Natural killer cell (primary cell): ENCODE results near the gene TBX6. TPM values are rescaled to one million over a fixed set of nuclear protein-coding genes. Genes with fewer than 3 reads are reported as not detected.
"Not testable (repeated sequence)": the region's sequence is repeated elsewhere in the genome, so short reads cannot be mapped to it uniquely, and the experiment has no call there.

Source experiments
- ATAC-seq, 3 donors: fragments of 150-1000 bp in 2 of 3; fragments of 200-7000 bp in 1 of 3; cut with Tn5 transposase; 1 replicate in 1 of 3; 2 replicates in 2 of 3; pipeline ENCODE4 v1.10.0; 2021; ENCODE audit warnings: mild to moderate bottlenecking in 2 of 3, moderate library complexity in 2 of 3
- DNase-seq, 2 donors: peaks; one replicate each; pipeline versions ENCODE4 v3.0.0 to v3.0.0-alpha.2; 2013 to 2021; ENCODE audit warnings: mixed read lengths in 1 of 2
- H3K27ac ChIP-seq: one replicate; pipeline ENCODE4 v1.5.1; 2013; ENCODE audit warnings: mild to moderate bottlenecking, low read length
- H3K27me3 ChIP-seq: one replicate; pipeline ENCODE4 v1.6.1; 2013; ENCODE audit warnings: low read length; ENCODE audit not compliant: control insufficient read depth, insufficient read depth
- H3K36me3 ChIP-seq: one replicate; pipeline ENCODE4 v1.6.1; 2013; ENCODE audit warnings: low read length; ENCODE audit not compliant: control insufficient read depth, insufficient read depth
- H3K4me1 ChIP-seq: one replicate; pipeline ENCODE4 v1.6.1; 2013; ENCODE audit warnings: low read length; ENCODE audit not compliant: control insufficient read depth, insufficient read depth
- H3K4me3 ChIP-seq: one replicate; pipeline ENCODE4 v1.5.1; 2013; ENCODE audit warnings: low read length
- H3K9me3 ChIP-seq: one replicate; pipeline ENCODE4 v1.6.1; 2013; ENCODE audit warnings: low read length; ENCODE audit not compliant: control insufficient read depth, insufficient read depth
- H3K27ac Mint-ChIP-seq, 2 donors: one replicate each; pipeline ENCODE4 v1.8.0; 2022; ENCODE audit warnings: mild to moderate bottlenecking in 2 of 2, mixed read lengths in 2 of 2, moderate library complexity in 1 of 2
- H3K27me3 Mint-ChIP-seq, 2 donors: one replicate each; pipeline ENCODE4 v1.8.0; 2022; ENCODE audit warnings: low read depth in 2 of 2, mixed read lengths in 2 of 2
- H3K36me3 Mint-ChIP-seq: one replicate; pipeline ENCODE4 v1.8.0; 2022; ENCODE audit warnings: mixed read lengths
- H3K4me1 Mint-ChIP-seq, 2 donors: one replicate each; pipeline ENCODE4 v1.8.0; 2022; ENCODE audit warnings: mixed read lengths in 2 of 2
- H3K4me3 Mint-ChIP-seq: one replicate; pipeline ENCODE4 v1.8.0; 2022; ENCODE audit warnings: mild to moderate bottlenecking, moderate library complexity, mixed read lengths
- H3K9me3 Mint-ChIP-seq, 2 donors: one replicate each; pipeline ENCODE4 v1.8.0; 2022; ENCODE audit warnings: mixed read lengths in 2 of 2
- WGBS: methylation state at CpG from one replicate; pipeline ENCODE4 v1.1.7; 2013; ENCODE audit warnings: missing lambda C conversion rate; ENCODE audit not compliant: insufficient coverage; 5-methylcytosine and 5-hydroxymethylcytosine counted together
- intact Hi-C: fragments of 100-400 bp; cut with micrococcal nuclease; formaldehyde crosslinking; loops from one replicate; pipeline ENCODE4 v1.14.2; 2022
- total RNA-seq, 4 donors: library from RNA; stranded (reverse); fragments of 120-200 nt in 1 of 4; gene quantifications; one replicate each; pipeline versions ENCODE4 v1.2.3 to v1.2.4, GENCODE V29; 2013 to 2022
- TF ChIP-seq, protein P1 (sequence below): fragments of 200-600 bp; IDR thresholded peaks from one replicate; pipeline ENCODE4 v1.8.0; 2022; ENCODE audit warnings: antibody characterized with exemption

TBX6 gene
- total RNA-seq, 3 donors from 2014 or later (not counting 1 experiment from before 2014, with no cell fraction given): 0.91 to 1.1 (median 0.98) TPM

DNA sequence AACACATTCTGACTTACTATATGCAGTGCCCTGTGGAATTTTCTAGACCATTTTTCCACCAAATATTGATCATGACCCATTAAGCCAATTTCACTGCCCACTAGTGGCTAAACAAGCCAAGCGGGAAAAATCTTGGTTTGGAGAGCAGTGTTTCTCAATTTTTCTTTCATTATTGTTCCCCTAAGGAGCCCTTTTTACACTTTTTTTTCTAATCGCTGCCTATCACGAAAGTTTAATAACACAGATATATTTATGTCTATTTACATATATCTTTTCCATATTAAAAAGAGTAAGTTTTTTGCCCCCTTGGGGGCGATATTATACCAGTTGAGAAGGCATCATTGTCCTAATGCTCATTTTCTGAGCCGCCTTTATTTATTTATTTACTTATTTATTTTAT is 49.9 kb downstream of the TBX6 start:
- Histone ChIP-seq H3K27me3 (no peaks in the 10 kb centered on the region), H3K4me3 (no peak overlapping the region), H3K36me3 (no peaks in the 10 kb centered on the region), H3K9me3 (no peaks in the 10 kb centered on the region), H3K27ac (no peak overlapping the region), H3K4me1 (no peaks in the 10 kb centered on the region)
- ATAC-seq: no peak
- no peaks in the 10 kb centered on the region for H3K36me3 Mint-ChIP-seq
- peaks cover 0 to 7% of the 10 kb centered on the region in 2 donors for H3K4me1 Mint-ChIP-seq
- 42% methylated on average over 1 of the region's 5 CpGs for WGBS
- H3K27ac Mint-ChIP-seq: no peak overlapping the region
- H3K4me3 Mint-ChIP-seq: no peak overlapping the region
- TF ChIP-seq, protein P1, sequence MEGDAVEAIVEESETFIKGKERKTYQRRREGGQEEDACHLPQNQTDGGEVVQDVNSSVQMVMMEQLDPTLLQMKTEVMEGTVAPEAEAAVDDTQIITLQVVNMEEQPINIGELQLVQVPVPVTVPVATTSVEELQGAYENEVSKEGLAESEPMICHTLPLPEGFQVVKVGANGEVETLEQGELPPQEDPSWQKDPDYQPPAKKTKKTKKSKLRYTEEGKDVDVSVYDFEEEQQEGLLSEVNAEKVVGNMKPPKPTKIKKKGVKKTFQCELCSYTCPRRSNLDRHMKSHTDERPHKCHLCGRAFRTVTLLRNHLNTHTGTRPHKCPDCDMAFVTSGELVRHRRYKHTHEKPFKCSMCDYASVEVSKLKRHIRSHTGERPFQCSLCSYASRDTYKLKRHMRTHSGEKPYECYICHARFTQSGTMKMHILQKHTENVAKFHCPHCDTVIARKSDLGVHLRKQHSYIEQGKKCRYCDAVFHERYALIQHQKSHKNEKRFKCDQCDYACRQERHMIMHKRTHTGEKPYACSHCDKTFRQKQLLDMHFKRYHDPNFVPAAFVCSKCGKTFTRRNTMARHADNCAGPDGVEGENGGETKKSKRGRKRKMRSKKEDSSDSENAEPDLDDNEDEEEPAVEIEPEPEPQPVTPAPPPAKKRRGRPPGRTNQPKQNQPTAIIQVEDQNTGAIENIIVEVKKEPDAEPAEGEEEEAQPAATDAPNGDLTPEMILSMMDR: peak; percentile 28
- H3K9me3 Mint-ChIP-seq: no peaks in the 10 kb centered on the region
- intact Hi-C loops: no loop called here
- H3K27me3 Mint-ChIP-seq: no peaks in the 10 kb centered on the region
- DNase-seq: peak in 1 of 2 donors; percentile 57

DNA sequence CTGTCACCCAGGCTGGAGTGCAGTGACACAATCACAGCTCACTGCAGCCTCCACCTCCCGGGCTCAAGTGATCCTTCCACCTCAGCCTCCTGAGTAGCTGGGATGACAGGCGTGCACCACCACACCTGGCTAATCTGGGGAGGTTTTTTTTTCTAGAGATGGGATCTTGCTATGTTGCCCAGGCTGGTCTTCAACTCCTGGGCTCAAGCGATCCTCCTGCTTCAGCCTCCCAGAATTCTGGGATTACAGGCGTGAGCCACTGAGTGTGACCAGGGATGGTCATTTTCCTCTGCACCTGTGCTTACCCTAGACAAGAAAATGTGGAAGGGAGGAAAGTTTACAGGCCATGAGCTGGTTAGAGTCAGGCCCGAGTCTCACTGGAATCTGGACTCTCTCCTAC is 51.0 kb downstream of the TBX6 start:
- H3K27ac Mint-ChIP-seq, H3K4me1 Mint-ChIP-seq, intact Hi-C loops: not testable (repeated sequence)

GRCh38 chr16:30040221-30040620 is 51.5 kb downstream of the TBX6 start:
- Histone ChIP-seq H3K27ac (no peak overlapping the region), H3K4me1 (no peaks in the 10 kb centered on the region), H3K4me3 (no peak overlapping the region), H3K9me3 (no peaks in the 10 kb centered on the region), H3K36me3 (no peaks in the 10 kb centered on the region), H3K27me3 (no peaks in the 10 kb centered on the region)
- H3K4me3 Mint-ChIP-seq: no peak overlapping the region
- no peak for DNase-seq
- no peak overlapping the region for H3K27ac Mint-ChIP-seq
- H3K9me3 Mint-ChIP-seq: no peaks in the 10 kb centered on the region
- H3K4me1 Mint-ChIP-seq: peaks cover 0 to 3% of the 10 kb centered on the region in 2 donors
- no peak for ATAC-seq
- TF ChIP-seq, protein P1: no peak
- intact Hi-C loops: no loop called here
- H3K36me3 Mint-ChIP-seq: no peaks in the 10 kb centered on the region
- H3K27me3 Mint-ChIP-seq: no peaks in the 10 kb centered on the region
- 14% methylated on average over 5 of the region's 5 CpGs for WGBS

More for the DNA sequence above, 51.0 kb downstream of the TBX6 start:
- H3K9me3 Mint-ChIP-seq, H3K9me3 ChIP-seq, H3K27me3 Mint-ChIP-seq, H3K36me3 Mint-ChIP-seq, H3K4me3 ChIP-seq, DNase-seq, H3K4me1 ChIP-seq, H3K27ac ChIP-seq, H3K27me3 ChIP-seq, ATAC-seq, H3K36me3 ChIP-seq, H3K4me3 Mint-ChIP-seq: not testable (repeated sequence)
- 68% methylated on average over 4 of the region's 5 CpGs for WGBS

Other genes with a start within 250 kb of the TBX6 start
- 10 to 100 TPM; 42.3 to 66.9 (median 53.0) TPM for gene CDIPT, start 228.7 kb downstream of the TBX6 start, total RNA-seq
- under 1 TPM in 1 of 3 donors, not detected in 2; 0.14 TPM for gene SEZ6L2, start 192.4 kb downstream of the TBX6 start, total RNA-seq
- not detected for gene ASPHD1, start 191.4 kb downstream of the TBX6 start, total RNA-seq
- gene KCTD13, start 165.7 kb downstream of the TBX6 start, total RNA-seq: 10 to 100 TPM; 36.1 to 54.0 (median 51.7) TPM
- 10 to 100 TPM; 50.2 to 69.5 (median 50.8) TPM for gene TMEM219, start 129.8 kb downstream of the TBX6 start, total RNA-seq
- 10 to 100 TPM; 35.3 to 42.8 (median 41.5) TPM for gene TAOK2, start 118.1 kb downstream of the TBX6 start, total RNA-seq
- 10 to 100 TPM; 11.1 to 13.4 (median 12.7) TPM for gene HIRIP3, start 96.3 kb downstream of the TBX6 start, total RNA-seq
- gene INO80E, start 95.7 kb downstream of the TBX6 start, total RNA-seq: 100 to 1,000 TPM in 1 of 3 donors, 10 to 100 TPM in 2; 75.0 to 107 (median 99.5) TPM
- not detected for gene DOC2A, start 80.9 kb downstream of the TBX6 start, total RNA-seq
- not detected for gene C16orf92, start 68.7 kb downstream of the TBX6 start, total RNA-seq
- 1 to 10 TPM in 2 of 3 donors, under 1 TPM in 1; 0.88 to 2.0 (median 1.7) TPM for gene TLCD3B, start 60.7 kb downstream of the TBX6 start, total RNA-seq
- 100 to 1,000 TPM; 412 to 544 (median 490) TPM for gene ALDOA, start 26.2 kb downstream of the TBX6 start, total RNA-seq
- 100 to 1,000 TPM; 119 to 132 (median 130) TPM for gene PPP4C, start 15.9 kb downstream of the TBX6 start, total RNA-seq
- 100 to 1,000 TPM; 148 to 177 (median 160) TPM for gene YPEL3, start 4.3 kb upstream of the TBX6 start, total RNA-seq
- gene GDPD3, start 21.6 kb upstream of the TBX6 start, total RNA-seq: 10 to 100 TPM in 1 of 3 donors, 1 to 10 TPM in 2; 5.3 to 14.7 (median 9.1) TPM
- gene MAPK3, start 31.3 kb upstream of the TBX6 start, total RNA-seq: 10 to 100 TPM; 45.2 to 55.7 (median 50.9) TPM
- 100 to 1,000 TPM; 699 to 926 (median 829) TPM for gene CORO1A, start 91.7 kb upstream of the TBX6 start, total RNA-seq
- 10 to 100 TPM; 63.0 to 94.3 (median 70.6) TPM for gene BOLA2B, start 101.7 kb upstream of the TBX6 start, total RNA-seq
- gene SLX1A, start 102.0 kb upstream of the TBX6 start, total RNA-seq: 100 to 1,000 TPM in 2 of 3 donors, 10 to 100 TPM in 1; 78.1 to 132 (median 109) TPM
- 10 to 100 TPM; 15.9 to 27.1 (median 19.4) TPM for gene SULT1A3, start 107.3 kb upstream of the TBX6 start, total RNA-seq
- gene NPIPB13, start 156.6 kb upstream of the TBX6 start, total RNA-seq: 10 to 100 TPM; 17.0 to 43.5 (median 39.8) TPM